Measurements from ENCODE around the gene PAPPA.

The PAPPA gene

DNA sequence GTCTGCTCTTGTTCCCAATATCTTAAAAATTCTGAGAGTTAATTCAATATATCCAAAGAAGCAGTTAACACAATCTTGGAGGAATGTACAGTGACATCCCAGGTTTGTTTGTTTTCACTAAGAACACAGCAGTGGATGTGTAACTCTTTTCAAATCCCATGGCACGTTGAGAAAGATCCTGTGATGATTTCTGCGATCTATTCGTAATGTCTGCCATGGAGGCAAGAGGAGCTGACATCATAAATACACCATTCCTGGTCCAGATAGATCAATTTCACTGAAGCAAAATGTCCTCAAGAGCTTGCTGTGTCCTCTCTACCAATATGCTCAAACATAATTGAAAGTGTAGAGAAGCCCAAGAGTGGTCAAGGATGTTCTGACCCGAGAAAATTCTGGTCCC is 280.7 kb downstream of the PAPPA start:
- DNase-seq = no peak

DNA sequence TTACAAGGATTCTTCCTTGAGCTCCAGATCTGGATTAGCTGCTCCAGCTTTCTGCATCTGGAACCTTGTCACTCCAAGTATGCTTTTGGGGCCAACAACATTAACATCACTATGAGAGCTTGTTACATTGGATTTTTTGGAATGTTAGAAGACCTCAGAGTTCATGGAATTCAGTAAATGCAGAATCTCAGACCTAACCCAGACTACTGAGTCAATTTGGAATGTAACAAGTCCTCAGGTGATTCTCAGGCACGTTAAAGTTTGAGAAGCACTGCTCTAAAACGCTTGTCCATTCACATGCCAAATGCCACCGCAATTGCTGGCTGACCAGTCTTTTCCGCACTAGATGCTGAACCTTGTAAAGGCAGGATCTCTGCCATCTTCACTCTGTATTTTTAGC is 282.1 kb downstream of the PAPPA start:
- no peak for DNase-seq

DNA sequence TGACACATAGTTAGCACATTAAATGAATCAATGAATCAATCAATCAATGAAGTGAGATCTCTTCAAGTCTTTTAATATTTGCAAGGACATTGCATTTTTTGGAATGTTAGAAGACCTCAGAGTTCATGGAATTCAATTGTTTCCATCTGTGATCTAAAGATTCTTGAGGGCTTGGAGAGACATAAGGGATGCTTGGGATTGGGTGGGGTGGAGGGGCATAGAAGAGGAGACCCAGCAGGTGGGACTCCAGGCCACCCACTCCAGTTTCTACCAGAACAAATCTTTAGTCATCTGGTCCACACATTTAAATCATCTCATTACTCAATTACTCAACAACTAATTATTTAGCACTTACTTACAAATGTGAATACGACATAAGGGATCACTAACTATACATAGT is 282.5 kb downstream of the PAPPA start:
- no peak for DNase-seq

DNA sequence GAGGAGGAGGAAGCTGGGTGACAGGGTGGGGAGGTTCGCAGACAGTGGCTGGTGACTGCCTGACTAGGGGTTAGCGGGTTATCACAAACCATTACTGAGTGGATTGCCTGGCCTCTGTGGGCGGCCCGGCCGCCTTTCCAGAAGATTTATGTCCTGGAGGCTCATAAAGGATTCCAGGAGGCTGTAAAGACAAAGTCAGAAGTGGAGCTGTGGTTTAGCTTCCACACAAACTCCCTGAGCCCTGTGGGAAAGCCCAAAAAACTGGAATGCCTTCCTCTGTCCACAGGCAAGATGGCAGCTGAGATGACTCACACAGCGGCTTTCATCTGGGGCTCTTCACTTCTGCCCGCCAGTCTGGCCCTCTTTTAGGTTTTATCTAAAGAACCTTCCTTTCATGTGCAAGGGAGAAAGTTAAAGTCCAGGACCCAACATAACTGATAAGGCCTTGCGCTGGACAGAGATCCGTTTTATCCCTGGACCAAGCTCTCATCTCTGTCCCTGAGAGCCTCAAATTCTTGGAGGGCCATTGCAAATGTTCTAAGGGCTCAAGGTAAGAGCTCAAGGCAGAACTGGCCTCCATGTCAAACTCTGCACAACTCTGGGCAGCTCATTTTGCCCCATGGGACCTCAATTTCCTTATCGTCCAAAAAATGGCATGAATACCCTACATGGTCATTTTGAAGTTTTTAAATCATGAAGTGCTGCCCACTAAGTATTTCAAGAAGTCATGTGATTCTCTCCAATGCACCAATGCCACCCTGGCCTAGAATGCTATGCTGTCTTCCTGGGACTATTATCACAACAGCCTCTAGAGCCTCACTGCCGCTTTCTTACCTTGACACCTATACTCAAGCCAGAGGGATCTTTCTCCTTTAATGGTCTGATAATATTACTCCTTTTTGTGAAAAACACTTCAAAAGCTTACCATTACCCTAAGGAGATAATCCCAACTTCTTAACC is 284.1 kb downstream of the PAPPA start:
- no peak for DNase-seq

DNA sequence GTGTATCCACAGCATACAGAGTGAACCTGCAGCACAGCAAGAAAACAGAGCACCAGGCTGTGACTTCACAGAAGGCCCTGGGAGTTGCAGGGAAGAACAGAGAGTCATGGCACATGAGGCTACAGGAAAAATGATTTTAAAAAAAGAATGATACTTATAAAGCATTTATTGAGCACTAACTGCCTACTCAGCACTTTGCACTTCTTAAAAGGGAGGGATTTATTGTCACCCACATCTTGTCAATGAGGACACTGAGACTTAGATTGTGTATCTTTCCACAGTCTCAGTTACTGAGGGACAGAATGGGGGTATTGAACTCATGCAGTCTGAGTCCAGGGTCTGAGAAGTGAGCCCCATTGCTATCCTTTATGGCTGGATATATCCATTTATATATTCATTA is 288.9 kb downstream of the PAPPA start:
- no peak for DNase-seq

DNA sequence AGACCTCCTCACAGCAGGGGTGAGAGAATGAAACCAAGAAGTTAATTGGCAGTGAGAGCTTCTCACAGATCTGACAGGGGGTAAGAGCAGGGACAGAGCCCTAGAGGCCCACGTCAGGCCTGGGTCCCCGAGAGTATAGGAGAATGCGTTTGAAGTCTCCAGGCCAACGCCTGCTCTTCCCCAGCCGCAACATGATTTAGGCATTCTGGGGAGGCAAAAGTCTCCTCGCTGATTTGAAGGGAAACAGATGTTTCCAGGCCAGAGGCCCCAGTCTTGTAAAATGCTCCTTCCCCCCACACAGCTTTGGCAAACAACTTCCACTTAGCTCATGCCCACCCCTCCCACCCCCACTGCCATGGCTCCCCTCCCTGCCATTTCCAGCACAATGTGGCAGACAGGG is 294.3 kb downstream of the PAPPA start:
- DNase-seq = no peak

DNA sequence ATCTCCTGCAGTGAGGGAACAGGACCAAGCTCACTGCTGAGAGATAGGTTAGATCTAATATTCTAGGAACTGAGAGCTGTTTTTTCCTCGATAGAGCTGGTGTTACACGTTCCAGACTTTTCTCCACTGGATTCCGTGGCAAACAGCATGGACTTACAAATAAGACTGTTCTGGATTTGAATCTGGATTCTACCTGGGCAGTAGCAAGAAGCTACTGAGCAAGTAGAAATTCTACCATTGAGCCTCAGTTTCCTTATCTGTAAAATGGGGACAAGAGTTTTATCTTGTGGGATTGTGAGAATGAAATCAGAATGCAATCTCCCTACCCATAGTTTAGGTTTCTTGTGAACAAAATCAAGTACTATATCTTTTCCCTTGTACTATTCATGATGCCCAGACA is 294.8 kb downstream of the PAPPA start:
- no peak for DNase-seq

DNA sequence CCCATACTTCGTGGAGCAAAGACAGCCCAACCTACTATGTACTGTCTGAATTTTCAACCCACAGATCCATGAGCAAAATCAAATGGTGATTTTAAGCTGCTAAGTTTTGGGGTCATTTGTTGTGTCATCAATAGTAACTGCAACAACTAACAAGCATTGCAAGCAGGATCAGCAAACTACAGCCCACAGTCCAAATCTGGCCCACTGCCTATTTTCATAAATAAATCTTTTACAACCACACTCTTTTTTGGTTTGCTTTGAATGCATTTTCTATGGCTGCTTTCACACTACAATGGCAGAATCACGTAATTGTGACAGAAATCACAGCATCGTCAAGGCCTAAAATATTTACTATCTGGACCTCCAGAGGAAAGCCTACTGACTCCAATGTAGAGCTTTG is 296.4 kb downstream of the PAPPA start:
- no peak for DNase-seq

DNA sequence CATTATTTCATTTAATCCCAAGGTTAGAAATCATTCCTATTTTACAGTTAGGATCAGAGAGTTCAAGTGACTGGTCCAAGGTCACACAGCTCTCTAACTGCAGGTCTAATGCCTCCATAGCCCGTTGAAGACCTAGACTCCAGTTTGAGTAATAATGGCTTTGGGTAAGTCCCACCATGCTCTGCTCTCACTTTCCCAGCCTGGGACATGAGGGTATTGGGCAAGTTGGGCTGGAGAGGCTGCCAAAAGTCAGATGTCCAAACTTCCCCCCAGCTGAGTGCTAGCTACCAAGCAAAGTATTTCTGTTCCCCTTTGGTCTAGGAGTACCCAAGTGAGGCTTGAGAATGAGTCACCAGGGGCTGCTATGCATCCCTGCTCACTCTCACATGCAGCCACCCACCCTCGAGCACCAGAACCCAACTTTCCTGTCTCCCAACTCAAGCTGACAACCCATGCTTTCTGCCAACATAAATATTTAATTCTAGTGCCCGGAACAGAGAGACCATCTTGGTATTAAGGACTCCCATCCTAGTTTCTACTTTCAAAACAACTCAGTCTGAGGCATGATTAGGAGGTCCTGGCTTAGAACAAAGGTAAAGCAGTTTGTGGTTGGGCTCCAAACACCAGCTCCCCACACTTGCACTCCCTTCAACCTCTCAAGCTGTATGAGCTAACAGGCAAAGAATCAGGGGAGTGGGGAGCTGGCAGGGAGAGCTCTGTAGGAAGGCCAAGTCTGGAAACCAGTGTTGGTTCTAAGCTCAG is 297.0 kb downstream of the PAPPA start:
- DNase-seq = no peak

DNA sequence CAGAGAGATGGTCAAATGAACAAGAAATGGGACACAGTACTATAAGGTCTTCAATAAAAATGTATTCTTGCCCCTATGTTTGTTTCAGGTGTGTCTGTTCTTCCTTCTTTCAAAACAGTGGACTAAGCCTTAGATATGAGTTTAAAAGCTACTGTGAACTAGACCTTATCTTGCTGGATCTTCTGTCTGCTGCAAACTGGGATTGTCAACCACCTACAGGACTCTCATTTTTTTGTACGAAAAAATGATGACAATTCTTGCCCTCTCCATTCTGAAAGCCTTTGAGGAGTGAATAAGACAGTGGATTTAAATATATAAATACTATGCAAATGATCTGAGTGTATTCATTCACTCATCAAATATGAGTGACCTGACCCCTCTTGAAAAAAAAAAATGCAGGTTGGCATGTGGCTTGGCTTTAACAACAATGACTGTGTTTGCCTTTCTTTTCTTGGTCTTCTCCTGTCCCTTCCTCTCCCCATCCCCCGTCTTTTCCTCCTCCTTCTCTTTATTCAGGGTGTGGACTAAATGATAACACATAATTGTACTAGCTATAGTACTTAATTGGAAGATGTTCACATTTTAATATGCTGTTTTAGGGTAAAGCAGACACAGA is 298.0 kb downstream of the PAPPA start:
- DNase-seq = no peak

All from NCI-H146 (cell line).